ENCODE results near the gene PTCD3. TPM values are rescaled to one million over a fixed set of nuclear protein-coding genes. Genes with fewer than 3 reads are reported as not detected.
A peak's percentile ranks its signal among the peaks of the same experiment; 100 is the strongest.

Gene PTCD3
- total and polyA plus RNA-seq, 12 donors, result 30.2 to 232 (median 155) TPM

GRCh38 chr2:86070868-86071267 lies 35.2 kb upstream of the PTCD3 start:
- no peak for ATAC-seq
- no peaks in the 10 kb centered on the region for H3K27me3 ChIP-seq

GRCh38 chr2:86072271-86072858 lies 33.7 kb upstream of the PTCD3 start:
- Histone ChIP-seq H3K27ac (peak overlapping the region in 9 of 10 donors; percentile 8 to 80 (median 56)), H3K9me3 (no peaks in the 10 kb centered on the region), H3K36me3 (peaks cover 0 to 77% (median 41%) of the 10 kb centered on the region in 9 donors), H3K27me3 (no peaks in the 10 kb centered on the region), H3K4me3 (no peak overlapping the region), H3K4me1 (peaks cover 0 to 44% (median 19%) of the 10 kb centered on the region in 9 donors)
- TF ChIP-seq CTCF (IDR thresholded peaks at IDR 0.05), result no peak
- ATAC-seq (peak; percentile 76 to 82 (median 80)), DNase-seq (peak; percentile 61 to 64)
- intact Hi-C loops (cut with DNase I), result loop anchor here in 9 of 10 donors (5.0 to 10.0 kb wide), 8 partner anchors 35 to 438 kb away; partner anchors contain the start of gene ST3GAL5 (in 1 of the 9)
- 44 to 51% methylated on average over 9 of the region's 9 CpGs for WGBS, 2 donors

More at GRCh38 chr2:86070868-86071267, 35.2 kb upstream of the PTCD3 start:
- TF ChIP-seq CTCF (IDR thresholded peaks at IDR 0.05), result no peak
- no peak for DNase-seq
- H3K4me1 ChIP-seq, result peaks cover 0 to 53% (median 19%) of the 10 kb centered on the region in 9 donors
- H3K36me3 ChIP-seq, result peaks cover 0 to 74% (median 28%) of the 10 kb centered on the region in 9 donors
- H3K9me3 ChIP-seq, result no peaks in the 10 kb centered on the region
- H3K27ac ChIP-seq, result no peak overlapping the region
- no peak overlapping the region for H3K4me3 ChIP-seq
- intact Hi-C loops (cut with DNase I), result loop anchor here in 9 of 10 donors (5.0 to 10.0 kb wide), 8 partner anchors 34 to 436 kb away; partner anchors contain the start of gene ST3GAL5 (in 1 of the 9)
- WGBS, 2 donors, result 88 to 100% methylated on average over 2 of the region's 2 CpGs

DNA sequence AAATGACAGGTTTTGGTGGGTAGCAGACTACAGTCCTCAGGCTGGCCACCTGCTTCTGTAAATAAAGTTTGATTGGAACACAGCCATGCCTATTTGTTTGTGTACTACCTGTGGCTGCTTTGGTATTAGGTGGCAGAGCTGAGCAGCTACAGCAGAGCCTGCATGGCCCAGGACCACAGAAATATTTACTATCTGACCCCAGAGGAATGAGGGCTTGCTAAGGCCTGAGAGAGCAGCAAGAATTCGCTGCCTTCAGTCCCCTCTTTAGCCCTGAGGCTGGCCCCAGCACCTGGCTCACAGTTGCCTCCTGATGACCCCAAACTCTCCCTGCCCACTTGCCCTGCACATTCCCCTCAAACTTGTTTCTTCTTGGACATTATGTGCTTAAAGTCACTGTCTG lies 32.8 kb upstream of the PTCD3 start:
- WGBS, 2 donors, result 88 to 100% methylated on average over 1 of the region's 1 CpG
- H3K36me3 ChIP-seq, result peaks cover 0 to 78% (median 46%) of the 10 kb centered on the region in 9 donors
- DNase-seq (no peak), ATAC-seq (no peak)
- TF ChIP-seq CTCF (IDR thresholded peaks at IDR 0.05), result no peak
- H3K27ac ChIP-seq, result peak overlapping the region in 5 of 10 donors; percentile 3 to 80 (median 60)
- no peak overlapping the region for H3K4me3 ChIP-seq
- H3K4me1 ChIP-seq, result peaks cover 0 to 40% (median 19%) of the 10 kb centered on the region in 9 donors
- no peaks in the 10 kb centered on the region for H3K9me3 ChIP-seq
- intact Hi-C loops (cut with DNase I), result loop anchor here in 9 of 10 donors (5.0 to 10.0 kb wide), 8 partner anchors 36 to 438 kb away; partner anchors contain the start of gene ST3GAL5 (in 1 of the 9)
- H3K27me3 ChIP-seq, result no peaks in the 10 kb centered on the region

DNA sequence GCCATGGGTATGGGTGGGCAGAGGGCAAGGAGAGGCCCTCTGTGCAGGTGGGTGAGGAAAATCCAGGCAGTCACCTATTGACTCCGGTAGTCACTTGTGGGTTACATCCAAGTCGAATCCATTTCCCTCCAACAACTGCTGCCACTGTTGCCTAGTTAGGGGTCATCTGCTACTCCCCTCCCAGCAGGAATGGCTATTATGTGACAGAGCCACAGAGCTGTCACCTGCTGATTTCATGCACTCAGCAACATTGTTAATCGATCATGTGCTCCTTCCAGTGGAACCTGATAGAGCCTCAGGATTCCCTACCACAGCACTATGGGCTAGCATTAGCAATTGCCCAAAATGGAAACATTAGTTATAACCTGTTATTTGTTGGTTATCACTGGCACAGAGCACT lies 31.8 kb upstream of the PTCD3 start:
- Histone ChIP-seq H3K4me1 (peaks cover 0 to 29% (median 19%) of the 10 kb centered on the region in 9 donors), H3K9me3 (no peaks in the 10 kb centered on the region), H3K27ac (no peak overlapping the region), H3K4me3 (no peak overlapping the region), H3K27me3 (no peaks in the 10 kb centered on the region), H3K36me3 (peaks cover 0 to 73% (median 46%) of the 10 kb centered on the region in 9 donors)
- ATAC-seq (no peak), DNase-seq (no peak)
- TF ChIP-seq CTCF (IDR thresholded peaks at IDR 0.05), result no peak
- 93 to 97% methylated on average over 3 of the region's 3 CpGs for WGBS, 2 donors
- intact Hi-C loops (cut with DNase I), result loop anchor here in 9 of 10 donors (5.0 to 10.0 kb wide), 8 partner anchors 37 to 439 kb away; partner anchors contain the start of gene ST3GAL5 (in 1 of the 9)

All from heart right ventricle (tissue), 16 donors.